ENCODE data around the gene ATP2A3.

GRCh38 chr17:3951003-3951402, 13.2 kb downstream of the ATP2A3 start:
- TF ChIP-seq GATA2 (IDR thresholded peaks at IDR 0.05; ENCODE audit: low read depth, low read length) (no peak), GATA3 (IDR thresholded peaks at IDR 0.05; ENCODE audit: low read depth, low read length) (no peak)
